ENCODE measurements around the gene WDR5. TPM values are rescaled to one million over a fixed set of nuclear protein-coding genes. Genes with fewer than 3 reads are reported as not detected.
A peak's percentile ranks its signal among the peaks of the same experiment; 100 is the strongest.

WDR5 gene
- total and polyA plus RNA-seq, 4 experiments from 2014 or later, result 14.6 to 32.7 (median 23.4) TPM

- POLR2A ChIA-PET (ENCODE audit: partially characterized antibody), result no interaction called here
- intact Hi-C loops (cut with micrococcal nuclease), result no loop called here
- DNase-seq, result no peak
- CTCF ChIA-PET (ENCODE audit: partially characterized antibody), result no interaction called here
- Histone ChIP-seq H3K4me3 (ENCODE audit: low read length in 2 of 2) (no peak overlapping the region), H3K27me3 (ENCODE audit: insufficient read depth, low read length) (no peaks in the 10 kb centered on the region), H3K4me1 (ENCODE audit: insufficient read depth, low read length) (no peaks in the 10 kb centered on the region), H3K36me3 (ENCODE audit: insufficient read depth, low read length) (peaks cover 74% of the 10 kb centered on the region), H3K27ac (ENCODE audit: low read depth, low read length) (no peak overlapping the region), H3K9me3 (ENCODE audit: control insufficient read depth in 1 of 2, low read length in 2 of 2) (no peaks in the 10 kb centered on the region)
- Mint-ChIP-seq H3K9me3 (peaks cover 0 to 1% (median 0%) of the 10 kb centered on the region in 8 donors), H3K4me3 (no peak overlapping the region), H3K4me1 (peaks cover 0 to 4% (median 2%) of the 10 kb centered on the region in 4 donors), H3K36me3 (peaks cover 28 to 72% of the 10 kb centered on the region in 2 donors), H3K27me3 (no peaks in the 10 kb centered on the region), H3K27ac (no peak overlapping the region)
Measured at GRCh38 chr9:134152488-134152887, 16.6 kb downstream of the WDR5 start.

- Histone ChIP-seq H3K4me3 (ENCODE audit: low read length in 2 of 2) (no peak overlapping the region), H3K4me1 (ENCODE audit: insufficient read depth, low read length) (no peaks in the 10 kb centered on the region), H3K27me3 (ENCODE audit: insufficient read depth, low read length) (no peaks in the 10 kb centered on the region), H3K9me3 (ENCODE audit: control insufficient read depth in 1 of 2, low read length in 2 of 2) (no peaks in the 10 kb centered on the region), H3K36me3 (ENCODE audit: insufficient read depth, low read length) (peaks cover 71% of the 10 kb centered on the region), H3K27ac (ENCODE audit: low read depth, low read length) (no peak overlapping the region)
- ChIA-PET CTCF (ENCODE audit: partially characterized antibody) (no interaction called here), POLR2A (ENCODE audit: partially characterized antibody) (no interaction called here)
- no peaks in the 10 kb centered on the region for H3K27me3 Mint-ChIP-seq
- peaks cover 31 to 76% of the 10 kb centered on the region in 2 donors for H3K36me3 Mint-ChIP-seq
- intact Hi-C loops (cut with micrococcal nuclease), result no loop called here
- DNase-seq, result no peak
- H3K4me1 Mint-ChIP-seq, result peaks cover 0 to 4% (median 2%) of the 10 kb centered on the region in 4 donors
- no peak overlapping the region for H3K27ac Mint-ChIP-seq
- H3K9me3 Mint-ChIP-seq, result peaks cover 0 to 1% (median 0%) of the 10 kb centered on the region in 8 donors
- no peak overlapping the region for H3K4me3 Mint-ChIP-seq
Measured at GRCh38 chr9:134153450-134153849, 17.6 kb downstream of the WDR5 start.

- H3K9me3 ChIP-seq (ENCODE audit: control insufficient read depth in 1 of 2, low read length in 2 of 2), result no peaks in the 10 kb centered on the region
- POLR2A ChIA-PET (ENCODE audit: partially characterized antibody), result no interaction called here
- no peaks in the 10 kb centered on the region for H3K27me3 ChIP-seq (ENCODE audit: insufficient read depth, low read length)
- no peak for DNase-seq
- peaks cover 63% of the 10 kb centered on the region for H3K36me3 ChIP-seq (ENCODE audit: insufficient read depth, low read length)
- H3K27ac Mint-ChIP-seq, result no peak overlapping the region
- no peak overlapping the region for H3K27ac ChIP-seq (ENCODE audit: low read depth, low read length)
- peaks cover 28 to 72% of the 10 kb centered on the region in 2 donors for H3K36me3 Mint-ChIP-seq
- CTCF ChIA-PET (ENCODE audit: partially characterized antibody), result no interaction called here
- H3K4me1 ChIP-seq (ENCODE audit: insufficient read depth, low read length), result no peaks in the 10 kb centered on the region
- H3K27me3 Mint-ChIP-seq, result no peaks in the 10 kb centered on the region
- no peak overlapping the region for H3K4me3 ChIP-seq (ENCODE audit: low read length in 2 of 2)
- no peak overlapping the region for H3K4me3 Mint-ChIP-seq
- peaks cover 0 to 3% (median 0%) of the 10 kb centered on the region in 4 donors for H3K4me1 Mint-ChIP-seq
- no peaks in the 10 kb centered on the region for H3K9me3 Mint-ChIP-seq
- intact Hi-C loops (cut with micrococcal nuclease), result no loop called here
Measured at GRCh38 chr9:134154262-134154701, 18.4 kb downstream of the WDR5 start.

- no peak overlapping the region for H3K4me3 ChIP-seq (ENCODE audit: low read length in 2 of 2)
- no peak overlapping the region for H3K27ac ChIP-seq (ENCODE audit: low read depth, low read length)
- peaks cover 20 to 60% of the 10 kb centered on the region in 2 donors for H3K36me3 Mint-ChIP-seq
- H3K9me3 Mint-ChIP-seq, result no peaks in the 10 kb centered on the region
- CTCF ChIA-PET (ENCODE audit: partially characterized antibody), result no interaction called here
- no peak for DNase-seq
- H3K4me1 Mint-ChIP-seq, result peaks cover 0 to 1% (median 0%) of the 10 kb centered on the region in 4 donors
- H3K4me1 ChIP-seq (ENCODE audit: insufficient read depth, low read length), result no peaks in the 10 kb centered on the region
- peaks cover 46% of the 10 kb centered on the region for H3K36me3 ChIP-seq (ENCODE audit: insufficient read depth, low read length)
- H3K27ac Mint-ChIP-seq, result no peak overlapping the region
- intact Hi-C loops (cut with micrococcal nuclease), result no loop called here
- POLR2A ChIA-PET (ENCODE audit: partially characterized antibody), result no interaction called here
- H3K27me3 Mint-ChIP-seq, result no peaks in the 10 kb centered on the region
- no peak overlapping the region for H3K4me3 Mint-ChIP-seq
- H3K27me3 ChIP-seq (ENCODE audit: insufficient read depth, low read length), result no peaks in the 10 kb centered on the region
- no peaks in the 10 kb centered on the region for H3K9me3 ChIP-seq (ENCODE audit: control insufficient read depth in 1 of 2, low read length in 2 of 2)
Measured at GRCh38 chr9:134155812-134156377, 20.0 kb downstream of the WDR5 start.

GRCh38 chr9:134156564-134157377 lies 20.9 kb downstream of the WDR5 start:
- CTCF ChIA-PET (ENCODE audit: partially characterized antibody), result no interaction called here
- Histone ChIP-seq H3K27me3 (ENCODE audit: insufficient read depth, low read length) (no peaks in the 10 kb centered on the region), H3K9me3 (ENCODE audit: control insufficient read depth in 1 of 2, low read length in 2 of 2) (no peaks in the 10 kb centered on the region), H3K27ac (ENCODE audit: low read depth, low read length) (no peak overlapping the region), H3K4me1 (ENCODE audit: insufficient read depth, low read length) (no peaks in the 10 kb centered on the region), H3K4me3 (ENCODE audit: low read length in 2 of 2) (no peak overlapping the region), H3K36me3 (ENCODE audit: insufficient read depth, low read length) (peaks cover 41% of the 10 kb centered on the region)
- H3K4me3 Mint-ChIP-seq, result no peak overlapping the region
- H3K4me1 Mint-ChIP-seq, result peaks cover 0 to 2% (median under 1%) of the 10 kb centered on the region in 4 donors
- H3K36me3 Mint-ChIP-seq, result peaks cover 15 to 53% of the 10 kb centered on the region in 2 donors
- H3K9me3 Mint-ChIP-seq, result no peaks in the 10 kb centered on the region
- no peaks in the 10 kb centered on the region for H3K27me3 Mint-ChIP-seq
- intact Hi-C loops (cut with micrococcal nuclease), result no loop called here
- POLR2A ChIA-PET (ENCODE audit: partially characterized antibody), result interaction anchor here (1.7 kb wide), 1 partner anchor 21 kb away, joined by 4 read pairs; the partner anchor contains the start of gene WDR5
- no peak for DNase-seq
- no peak overlapping the region for H3K27ac Mint-ChIP-seq

- H3K27ac Mint-ChIP-seq, result peak overlapping the region in 2 of 7 donors; percentile 13 to 53
- no peaks in the 10 kb centered on the region for H3K4me1 ChIP-seq (ENCODE audit: insufficient read depth, low read length)
- peaks cover 37% of the 10 kb centered on the region for H3K36me3 ChIP-seq (ENCODE audit: insufficient read depth, low read length)
- H3K27me3 ChIP-seq (ENCODE audit: insufficient read depth, low read length), result no peaks in the 10 kb centered on the region
- H3K27me3 Mint-ChIP-seq, result no peaks in the 10 kb centered on the region
- H3K9me3 Mint-ChIP-seq, result no peaks in the 10 kb centered on the region
- ChIA-PET POLR2A (ENCODE audit: partially characterized antibody) (interaction anchor here (1.7 kb wide), 1 partner anchor 21 kb away, joined by 4 read pairs; the partner anchor contains the start of gene WDR5), CTCF (ENCODE audit: partially characterized antibody) (no interaction called here)
- H3K4me3 Mint-ChIP-seq, result no peak overlapping the region
- intact Hi-C loops (cut with micrococcal nuclease), result no loop called here
- no peaks in the 10 kb centered on the region for H3K9me3 ChIP-seq (ENCODE audit: control insufficient read depth in 1 of 2, low read length in 2 of 2)
- H3K4me1 Mint-ChIP-seq, result peaks cover 2 to 9% (median 6%) of the 10 kb centered on the region in 4 donors
- DNase-seq, result no peak
- H3K36me3 Mint-ChIP-seq, result peaks cover 15 to 49% of the 10 kb centered on the region in 2 donors
- H3K27ac ChIP-seq (ENCODE audit: low read depth, low read length), result no peak overlapping the region
- no peak overlapping the region for H3K4me3 ChIP-seq (ENCODE audit: low read length in 2 of 2)
Measured at GRCh38 chr9:134157378-134157885, 21.6 kb downstream of the WDR5 start.

GRCh38 chr9:134158242-134158641 lies 22.4 kb downstream of the WDR5 start:
- H3K27ac ChIP-seq (ENCODE audit: low read depth, low read length), result no peak overlapping the region
- H3K9me3 Mint-ChIP-seq, result no peaks in the 10 kb centered on the region
- intact Hi-C loops (cut with micrococcal nuclease), result no loop called here
- H3K36me3 ChIP-seq (ENCODE audit: insufficient read depth, low read length), result peaks cover 30% of the 10 kb centered on the region
- H3K4me3 ChIP-seq (ENCODE audit: low read length in 2 of 2), result no peak overlapping the region
- H3K27me3 ChIP-seq (ENCODE audit: insufficient read depth, low read length), result no peaks in the 10 kb centered on the region
- no peaks in the 10 kb centered on the region for H3K9me3 ChIP-seq (ENCODE audit: control insufficient read depth in 1 of 2, low read length in 2 of 2)
- H3K4me1 Mint-ChIP-seq, result peaks cover 5 to 13% (median 9%) of the 10 kb centered on the region in 4 donors
- no peaks in the 10 kb centered on the region for H3K27me3 Mint-ChIP-seq
- H3K4me1 ChIP-seq (ENCODE audit: insufficient read depth, low read length), result peaks cover 8% of the 10 kb centered on the region
- DNase-seq, result no peak
- H3K27ac Mint-ChIP-seq, result peak overlapping the region in 2 of 7 donors; percentile 13 to 27
- H3K4me3 Mint-ChIP-seq, result no peak overlapping the region
- H3K36me3 Mint-ChIP-seq, result peaks cover 15 to 44% of the 10 kb centered on the region in 2 donors
- ChIA-PET POLR2A (ENCODE audit: partially characterized antibody) (interaction anchor here (1.7 kb wide), 1 partner anchor 22 kb away, joined by 4 read pairs; the partner anchor contains the start of gene WDR5), CTCF (ENCODE audit: partially characterized antibody) (no interaction called here)
